Prostate gland (tissue), 2 donors: ENCODE data around the gene LMBRD2.

Source experiments
- POLR2A ChIP-seq: fragments of 450-650 bp; IDR thresholded peaks from one replicate; pipeline ENCODE4 v1.6.1; 2016; ENCODE audit warnings: antibody characterized with exemption, mild to moderate bottlenecking
- POLR2AphosphoS5 ChIP-seq: sonication (generic); formaldehyde crosslinking; IDR thresholded peaks from one replicate; pipeline ENCODE4 v1.6.1; 2017; ENCODE audit warnings: antibody characterized with exemption
- TF ChIP-seq, protein P1 (sequence below), 4 experiments: fragments of 200-600 bp in 2 of 4; fragments of 450-650 bp in 2 of 4; sonication (generic) in 2 of 4; IDR thresholded peaks; 1 replicate in 3 of 4; 2 replicates in 1 of 4; pipeline ENCODE4 v1.5.1; 2016 to 2019; ENCODE audit warnings: antibody characterized with exemption in 4 of 4, mild to moderate bottlenecking in 2 of 4, moderate library complexity in 2 of 4

DNA sequence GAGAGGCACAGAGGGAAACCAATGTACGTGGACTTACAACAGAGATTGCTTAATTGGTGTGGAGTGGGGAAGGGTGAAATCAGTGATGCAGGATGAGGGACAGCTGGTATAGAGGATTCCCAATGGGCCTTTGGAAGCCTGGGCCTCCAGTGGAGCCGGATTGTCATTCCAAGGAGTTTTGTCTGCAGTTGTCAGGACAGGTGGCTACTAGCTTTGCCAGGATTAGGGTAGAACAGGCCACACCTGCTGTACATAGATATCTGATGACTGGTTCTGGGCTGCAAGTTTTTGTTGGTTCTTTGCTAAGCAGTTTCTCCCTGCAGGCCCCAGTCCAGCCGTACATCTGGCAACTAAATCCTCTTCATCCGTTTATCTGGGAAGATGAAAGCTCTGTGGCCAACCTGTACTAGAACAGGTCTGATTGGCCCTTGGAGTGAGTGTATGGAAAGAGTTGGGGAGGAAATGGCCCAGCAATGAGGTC, 4.5 kb upstream of the LMBRD2 start:
- TF ChIP-seq, protein P1, sequence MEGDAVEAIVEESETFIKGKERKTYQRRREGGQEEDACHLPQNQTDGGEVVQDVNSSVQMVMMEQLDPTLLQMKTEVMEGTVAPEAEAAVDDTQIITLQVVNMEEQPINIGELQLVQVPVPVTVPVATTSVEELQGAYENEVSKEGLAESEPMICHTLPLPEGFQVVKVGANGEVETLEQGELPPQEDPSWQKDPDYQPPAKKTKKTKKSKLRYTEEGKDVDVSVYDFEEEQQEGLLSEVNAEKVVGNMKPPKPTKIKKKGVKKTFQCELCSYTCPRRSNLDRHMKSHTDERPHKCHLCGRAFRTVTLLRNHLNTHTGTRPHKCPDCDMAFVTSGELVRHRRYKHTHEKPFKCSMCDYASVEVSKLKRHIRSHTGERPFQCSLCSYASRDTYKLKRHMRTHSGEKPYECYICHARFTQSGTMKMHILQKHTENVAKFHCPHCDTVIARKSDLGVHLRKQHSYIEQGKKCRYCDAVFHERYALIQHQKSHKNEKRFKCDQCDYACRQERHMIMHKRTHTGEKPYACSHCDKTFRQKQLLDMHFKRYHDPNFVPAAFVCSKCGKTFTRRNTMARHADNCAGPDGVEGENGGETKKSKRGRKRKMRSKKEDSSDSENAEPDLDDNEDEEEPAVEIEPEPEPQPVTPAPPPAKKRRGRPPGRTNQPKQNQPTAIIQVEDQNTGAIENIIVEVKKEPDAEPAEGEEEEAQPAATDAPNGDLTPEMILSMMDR (IDR thresholded peaks at IDR 0.05) = no peak
- TF ChIP-seq POLR2A (no peak), POLR2AphosphoS5 (no peak)
